Measurements from ENCODE around the gene ADGRB2.

DNA sequence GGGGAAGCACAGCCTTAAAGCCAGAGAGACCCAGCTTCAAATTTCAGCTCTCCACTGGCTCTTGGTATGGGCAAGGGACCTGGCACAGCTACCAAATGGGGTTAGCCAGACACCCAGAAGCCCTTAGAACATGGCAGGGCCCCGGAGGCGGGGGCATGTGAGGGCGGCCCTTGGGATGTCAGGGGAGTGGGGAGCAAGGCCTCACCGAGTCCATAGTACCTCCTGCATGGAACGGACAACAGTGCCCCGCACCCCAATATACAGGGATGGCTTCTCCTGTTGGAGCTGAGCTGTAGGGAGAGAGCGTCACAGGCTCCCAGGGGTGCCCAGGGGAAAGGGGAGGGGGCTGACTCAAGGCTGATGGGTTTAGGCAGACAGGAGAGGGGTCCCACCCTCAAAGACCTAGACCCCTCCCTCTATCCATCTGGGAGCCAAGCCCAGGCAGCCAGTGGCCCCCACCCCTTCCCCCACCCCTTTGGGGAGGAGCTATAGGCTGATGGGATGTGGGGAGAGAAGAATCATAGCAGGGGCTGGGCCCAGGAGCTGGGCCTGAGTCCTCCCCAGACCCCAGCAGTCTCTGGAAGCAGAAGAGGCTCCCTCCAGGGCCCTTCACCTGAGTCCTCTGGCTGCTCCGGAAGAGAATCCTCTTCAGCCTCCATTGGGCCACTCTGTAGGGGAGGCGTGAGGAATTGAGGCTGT is 35.2 kb upstream of the ADGRB2 start:
- no peak for TF ChIP-seq POLR2A (IDR thresholded peaks at IDR 0.05)
- TF ChIP-seq, protein P1, sequence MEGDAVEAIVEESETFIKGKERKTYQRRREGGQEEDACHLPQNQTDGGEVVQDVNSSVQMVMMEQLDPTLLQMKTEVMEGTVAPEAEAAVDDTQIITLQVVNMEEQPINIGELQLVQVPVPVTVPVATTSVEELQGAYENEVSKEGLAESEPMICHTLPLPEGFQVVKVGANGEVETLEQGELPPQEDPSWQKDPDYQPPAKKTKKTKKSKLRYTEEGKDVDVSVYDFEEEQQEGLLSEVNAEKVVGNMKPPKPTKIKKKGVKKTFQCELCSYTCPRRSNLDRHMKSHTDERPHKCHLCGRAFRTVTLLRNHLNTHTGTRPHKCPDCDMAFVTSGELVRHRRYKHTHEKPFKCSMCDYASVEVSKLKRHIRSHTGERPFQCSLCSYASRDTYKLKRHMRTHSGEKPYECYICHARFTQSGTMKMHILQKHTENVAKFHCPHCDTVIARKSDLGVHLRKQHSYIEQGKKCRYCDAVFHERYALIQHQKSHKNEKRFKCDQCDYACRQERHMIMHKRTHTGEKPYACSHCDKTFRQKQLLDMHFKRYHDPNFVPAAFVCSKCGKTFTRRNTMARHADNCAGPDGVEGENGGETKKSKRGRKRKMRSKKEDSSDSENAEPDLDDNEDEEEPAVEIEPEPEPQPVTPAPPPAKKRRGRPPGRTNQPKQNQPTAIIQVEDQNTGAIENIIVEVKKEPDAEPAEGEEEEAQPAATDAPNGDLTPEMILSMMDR (IDR thresholded peaks at IDR 0.05): no peak
